Measurements from ENCODE around the gene CYTH4. TPM values are rescaled to one million over a fixed set of nuclear protein-coding genes. Genes with fewer than 3 reads are reported as not detected.

Gene CYTH4
- total RNA-seq, 2 donors from 2014 or later, result not detected

GRCh38 chr22:37351232-37351631 lies 68.9 kb downstream of the CYTH4 start:
- H3K36me3 Mint-ChIP-seq (ENCODE audit: low read depth), result no peaks in the 10 kb centered on the region
- no peak for DNase-seq
- H3K27ac ChIP-seq (ENCODE audit: low read depth, low read length), result no peak overlapping the region
- H3K36me3 ChIP-seq (ENCODE audit: control insufficient read depth, insufficient read depth, low read length), result no peaks in the 10 kb centered on the region
- no peaks in the 10 kb centered on the region for H3K27me3 ChIP-seq (ENCODE audit: control insufficient read depth, insufficient read depth, low read length, poor library complexity, severe bottlenecking)
- H3K27ac Mint-ChIP-seq, result no peak overlapping the region
- no peaks in the 10 kb centered on the region for H3K9me3 ChIP-seq (ENCODE audit: control insufficient read depth, low read length)
- no peaks in the 10 kb centered on the region for H3K9me3 Mint-ChIP-seq
- no peaks in the 10 kb centered on the region for H3K4me1 ChIP-seq (ENCODE audit: control insufficient read depth, insufficient read depth, low read length)
- H3K4me1 Mint-ChIP-seq, result peaks cover 4% of the 10 kb centered on the region
- H3K27me3 Mint-ChIP-seq (ENCODE audit: insufficient read depth), result peaks cover 7% of the 10 kb centered on the region
- H3K4me3 Mint-ChIP-seq, result no peak overlapping the region
- H3K4me3 ChIP-seq (ENCODE audit: low read length), result no peak overlapping the region
- no peak overlapping the region for H3K9ac ChIP-seq (ENCODE audit: extremely low read depth, low read length, poor library complexity, severe bottlenecking)
- WGBS, 2 experiments (ENCODE audit: insufficient coverage in 1 of 2, insufficient read length in 1 of 2), result 81% methylated on average over 3 of the region's 3 CpGs; no CpG with 5 or more reads in 1 of the 2 experiments
- TF ChIP-seq CTCF (conservative IDR thresholded peaks at IDR 0.05), result peak; percentile 20

- Mint-ChIP-seq H3K27me3 (ENCODE audit: insufficient read depth) (peaks cover 7% of the 10 kb centered on the region), H3K36me3 (ENCODE audit: low read depth) (no peaks in the 10 kb centered on the region), H3K9me3 (no peaks in the 10 kb centered on the region), H3K4me3 (no peak overlapping the region), H3K4me1 (peaks cover 4% of the 10 kb centered on the region), H3K27ac (no peak overlapping the region)
- no peak for DNase-seq
- WGBS, 2 experiments (ENCODE audit: insufficient coverage in 1 of 2, insufficient read length in 1 of 2), result 81% methylated on average over 7 of the region's 7 CpGs
- H3K9ac ChIP-seq (ENCODE audit: extremely low read depth, low read length, poor library complexity, severe bottlenecking), result no peak overlapping the region
- no peak for TF ChIP-seq CTCF (conservative IDR thresholded peaks at IDR 0.05)
- H3K36me3 ChIP-seq (ENCODE audit: control insufficient read depth, insufficient read depth, low read length), result no peaks in the 10 kb centered on the region
- no peak overlapping the region for H3K4me3 ChIP-seq (ENCODE audit: low read length)
- H3K27me3 ChIP-seq (ENCODE audit: control insufficient read depth, insufficient read depth, low read length, poor library complexity, severe bottlenecking), result no peaks in the 10 kb centered on the region
- H3K4me1 ChIP-seq (ENCODE audit: control insufficient read depth, insufficient read depth, low read length), result no peaks in the 10 kb centered on the region
- no peak overlapping the region for H3K27ac ChIP-seq (ENCODE audit: low read depth, low read length)
- no peaks in the 10 kb centered on the region for H3K9me3 ChIP-seq (ENCODE audit: control insufficient read depth, low read length)
Measured at GRCh38 chr22:37352481-37352880, 70.2 kb downstream of the CYTH4 start.

GRCh38 chr22:37353839-37354238 lies 71.5 kb downstream of the CYTH4 start:
- no peak for TF ChIP-seq CTCF (conservative IDR thresholded peaks at IDR 0.05)
- no peaks in the 10 kb centered on the region for H3K9me3 ChIP-seq (ENCODE audit: control insufficient read depth, low read length)
- Mint-ChIP-seq H3K4me3 (no peak overlapping the region), H3K27ac (no peak overlapping the region), H3K9me3 (no peaks in the 10 kb centered on the region), H3K27me3 (ENCODE audit: insufficient read depth) (peaks cover 8% of the 10 kb centered on the region), H3K36me3 (ENCODE audit: low read depth) (no peaks in the 10 kb centered on the region), H3K4me1 (peaks cover 10% of the 10 kb centered on the region)
- H3K9ac ChIP-seq (ENCODE audit: extremely low read depth, low read length, poor library complexity, severe bottlenecking), result no peak overlapping the region
- WGBS, 2 experiments (ENCODE audit: insufficient coverage in 1 of 2, insufficient read length in 1 of 2), result 89 to 90% methylated on average over 15 to 16 of the region's 16 CpGs
- no peaks in the 10 kb centered on the region for H3K36me3 ChIP-seq (ENCODE audit: control insufficient read depth, insufficient read depth, low read length)
- no peak overlapping the region for H3K4me3 ChIP-seq (ENCODE audit: low read length)
- no peak for DNase-seq
- H3K4me1 ChIP-seq (ENCODE audit: control insufficient read depth, insufficient read depth, low read length), result no peaks in the 10 kb centered on the region
- H3K27ac ChIP-seq (ENCODE audit: low read depth, low read length), result no peak overlapping the region
- no peaks in the 10 kb centered on the region for H3K27me3 ChIP-seq (ENCODE audit: control insufficient read depth, insufficient read depth, low read length, poor library complexity, severe bottlenecking)
